Raji (cell line): ENCODE measurements around the gene SCTR.

Source experiments
- POLR2A ChIP-seq: IDR thresholded peaks from 2 replicates; pipeline ENCODE4 v1.6.1; 2011; ENCODE audit warnings: low read depth, low read length, control low read depth; ENCODE audit not compliant: insufficient read depth

SCTR gene

DNA sequence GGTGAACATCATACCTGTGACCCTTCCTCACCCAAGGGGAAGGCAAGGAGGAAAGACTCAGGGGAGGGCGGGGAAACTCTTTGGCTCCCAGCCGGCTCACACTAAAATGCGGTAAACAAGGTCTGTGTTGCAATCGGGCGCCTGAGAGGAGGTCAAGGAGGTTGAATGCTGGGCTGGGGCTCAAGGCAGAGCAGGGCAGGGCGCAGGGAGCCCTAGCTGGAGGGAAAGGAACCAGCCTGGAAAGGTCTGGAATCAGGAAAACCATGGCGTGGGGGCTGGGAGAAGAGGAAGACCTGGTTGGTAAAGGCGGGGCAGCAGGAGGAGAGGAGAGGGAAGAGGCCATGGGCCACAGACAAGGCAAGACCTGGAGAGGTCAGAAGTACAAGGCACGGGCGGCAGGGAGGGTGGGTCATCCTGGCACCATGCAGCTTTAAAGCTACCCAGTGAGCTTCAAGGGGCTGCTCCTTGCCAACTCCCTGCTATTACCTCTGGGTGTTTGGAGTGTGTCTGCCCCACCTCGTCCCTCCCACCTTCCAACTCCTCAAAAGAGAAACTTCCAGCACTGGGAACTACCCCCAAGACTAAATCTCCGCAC lies 97.4 kb downstream of the SCTR start:
- no peak for TF ChIP-seq POLR2A

DNA sequence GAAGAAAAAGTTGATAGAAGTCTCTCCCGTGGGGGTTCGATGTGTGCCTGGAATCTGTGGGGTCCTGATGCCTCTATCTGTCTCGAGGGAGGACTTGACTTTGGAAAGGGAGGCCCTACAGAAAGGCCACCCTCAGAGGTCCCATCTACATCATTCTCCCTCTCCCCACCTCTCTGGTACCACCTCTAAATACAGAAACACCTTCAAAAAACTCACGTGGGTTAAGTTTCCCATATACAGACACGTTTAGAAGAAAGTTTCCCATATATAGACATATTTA lies 97.9 kb downstream of the SCTR start:
- TF ChIP-seq POLR2A, result no peak

DNA sequence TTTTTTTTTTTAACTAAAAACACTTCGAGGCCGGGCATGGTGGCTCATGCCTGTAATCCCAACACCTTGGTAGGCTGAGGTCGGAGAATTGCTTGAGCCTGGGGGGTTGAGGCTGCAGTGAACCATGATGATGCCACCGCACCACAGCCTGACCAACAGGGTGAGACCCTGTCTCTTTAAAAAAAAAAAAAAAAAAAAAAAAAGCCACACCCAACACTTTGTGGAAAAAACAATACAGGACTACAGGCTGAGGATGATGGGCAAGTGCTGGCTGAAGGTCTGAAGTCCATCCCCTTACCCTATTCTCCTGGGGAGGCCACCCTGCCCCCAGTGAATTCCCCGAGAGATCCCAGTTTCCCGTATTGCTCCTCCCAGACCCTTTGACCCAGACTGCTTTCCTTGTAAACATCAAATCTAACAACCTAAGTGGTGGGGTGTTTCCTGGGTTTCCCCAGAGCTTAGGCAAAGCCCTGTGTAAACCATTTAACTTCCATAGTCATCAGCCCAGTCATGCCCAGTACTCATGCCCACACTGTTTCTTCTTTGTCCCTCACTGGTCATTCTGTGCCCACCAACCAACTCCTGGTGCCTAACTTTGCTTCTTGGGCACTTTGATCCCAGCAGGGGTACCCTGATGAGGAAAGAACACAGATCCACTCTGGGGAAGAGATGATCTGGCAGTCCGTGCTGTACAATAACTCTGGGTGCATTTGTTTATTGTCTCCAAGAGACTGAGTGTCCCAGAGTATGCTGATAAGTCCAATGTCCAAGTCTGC lies 98.5 kb downstream of the SCTR start:
- no peak for TF ChIP-seq POLR2A

DNA sequence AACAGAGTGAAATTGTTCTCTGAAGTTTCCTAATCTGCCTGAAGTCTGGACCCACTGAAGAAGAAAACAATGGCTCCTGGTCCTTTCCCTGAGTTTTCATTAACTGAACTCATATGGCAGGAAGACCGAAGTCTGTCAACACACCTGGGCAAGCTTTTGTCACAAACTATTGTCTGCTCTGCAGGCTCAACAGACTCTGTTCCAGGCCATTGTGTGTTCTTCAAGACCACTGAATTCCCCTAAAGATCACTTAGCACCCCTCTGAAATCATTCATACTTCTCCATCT lies 99.2 kb downstream of the SCTR start:
- TF ChIP-seq POLR2A, result no peak

DNA sequence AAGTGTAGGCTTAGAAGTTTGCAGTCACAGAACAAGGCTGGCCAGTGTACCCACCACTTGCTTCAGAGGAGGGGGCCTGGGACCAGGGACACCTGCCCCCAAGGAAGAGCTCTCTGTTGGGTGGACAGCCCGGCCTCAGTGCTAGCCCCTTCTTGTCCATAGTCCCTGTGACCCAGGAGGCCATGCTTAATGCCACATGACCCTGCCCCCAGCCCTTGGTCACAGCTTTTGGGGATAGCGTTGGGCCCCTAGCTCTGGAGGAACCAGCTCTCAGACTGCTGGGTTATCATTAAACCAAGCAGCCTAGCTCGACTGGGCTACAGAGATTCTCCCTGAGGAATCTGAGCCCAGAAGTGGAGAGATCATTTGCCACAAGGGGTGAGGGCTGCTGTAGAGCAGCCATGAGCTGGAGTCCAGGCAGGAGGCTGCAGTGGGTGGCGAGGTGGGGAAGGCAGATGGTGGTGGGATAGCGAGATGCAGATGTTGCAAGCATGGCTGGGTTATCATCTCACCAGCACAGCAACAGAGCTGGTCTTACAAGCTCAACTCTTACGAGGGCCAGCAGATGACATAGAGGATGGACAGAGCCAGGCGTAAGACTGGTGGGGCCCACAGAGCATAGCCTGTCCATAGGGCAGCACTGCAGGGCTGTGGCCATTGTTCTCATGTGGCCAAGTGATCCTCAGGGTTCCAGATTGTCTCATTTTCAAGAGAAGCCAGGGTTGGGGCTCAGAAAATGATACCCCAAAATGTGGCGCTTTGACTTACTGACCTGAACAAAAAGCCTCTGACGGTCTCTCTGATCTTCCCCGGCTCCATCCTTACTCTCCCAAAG lies 99.8 kb downstream of the SCTR start:
- TF ChIP-seq POLR2A, result no peak

DNA sequence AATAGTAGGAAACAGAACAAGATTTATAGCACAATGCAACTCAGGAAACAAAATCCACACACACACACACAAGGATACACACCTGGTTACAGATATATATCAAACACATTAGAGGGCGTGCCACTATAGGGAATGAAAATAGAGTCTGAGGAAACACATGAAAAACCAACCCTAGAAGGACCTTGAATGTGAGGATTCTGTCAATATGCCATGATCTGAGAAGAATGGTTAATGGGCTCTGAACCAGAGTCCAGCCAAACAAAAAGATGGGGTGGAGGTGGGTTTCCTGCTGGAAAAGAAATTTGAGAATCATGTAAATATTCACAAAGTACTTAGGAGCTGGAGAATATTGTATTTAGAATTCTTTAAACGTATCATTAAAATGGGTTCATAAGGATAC lies 100.5 kb downstream of the SCTR start:
- TF ChIP-seq POLR2A, result no peak

DNA sequence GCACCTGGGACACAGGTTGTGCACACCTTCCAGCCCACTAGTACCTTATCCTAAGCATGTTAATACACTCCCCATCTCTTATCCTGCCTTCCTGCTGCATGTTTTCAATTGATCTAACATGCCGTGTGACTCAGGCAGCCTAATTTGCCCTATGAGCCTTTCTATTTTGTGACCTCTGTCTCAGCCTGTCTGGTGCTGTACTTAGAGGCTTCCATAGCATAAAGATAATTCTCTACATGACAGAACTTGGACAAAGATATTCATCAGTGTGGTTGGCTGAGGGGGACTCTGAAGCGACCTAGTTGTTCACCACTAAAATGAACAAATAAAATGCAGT lies 101.2 kb downstream of the SCTR start:
- TF ChIP-seq POLR2A, result no peak

DNA sequence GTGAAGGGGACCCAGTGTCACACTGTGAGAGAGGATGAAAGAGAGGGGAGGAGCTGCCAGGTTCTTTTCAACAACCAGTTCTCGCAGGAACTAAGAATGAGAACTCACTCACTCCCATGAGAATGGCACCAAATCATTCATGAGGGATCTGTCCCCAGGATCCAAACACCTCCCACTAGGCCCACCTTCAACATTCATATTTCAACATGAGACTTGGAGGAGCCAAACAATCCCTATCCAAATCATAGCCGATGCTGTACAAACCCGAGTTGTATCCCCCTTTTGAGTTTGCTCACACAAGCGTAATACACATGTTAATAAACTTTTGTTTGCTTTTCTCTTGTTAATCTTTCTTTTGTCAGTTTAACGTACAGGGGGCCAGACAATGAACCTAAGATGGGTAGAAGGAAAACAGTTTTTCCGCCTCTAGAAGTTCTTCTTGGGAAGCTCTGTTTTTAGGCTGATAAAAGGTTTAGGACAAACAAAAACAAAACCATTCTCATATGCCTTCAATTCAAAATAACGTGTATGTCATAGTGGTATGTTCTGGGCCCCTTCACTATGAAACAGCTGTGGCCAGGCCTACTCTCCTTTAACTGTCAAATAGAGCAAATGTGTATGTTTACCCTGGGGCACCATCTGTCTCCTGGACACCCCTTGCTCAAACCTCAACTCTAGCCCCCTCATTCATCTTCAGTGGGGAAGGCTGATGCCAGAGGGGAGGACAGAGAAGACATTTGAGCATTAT lies 101.7 kb downstream of the SCTR start:
- no peak for TF ChIP-seq POLR2A

DNA sequence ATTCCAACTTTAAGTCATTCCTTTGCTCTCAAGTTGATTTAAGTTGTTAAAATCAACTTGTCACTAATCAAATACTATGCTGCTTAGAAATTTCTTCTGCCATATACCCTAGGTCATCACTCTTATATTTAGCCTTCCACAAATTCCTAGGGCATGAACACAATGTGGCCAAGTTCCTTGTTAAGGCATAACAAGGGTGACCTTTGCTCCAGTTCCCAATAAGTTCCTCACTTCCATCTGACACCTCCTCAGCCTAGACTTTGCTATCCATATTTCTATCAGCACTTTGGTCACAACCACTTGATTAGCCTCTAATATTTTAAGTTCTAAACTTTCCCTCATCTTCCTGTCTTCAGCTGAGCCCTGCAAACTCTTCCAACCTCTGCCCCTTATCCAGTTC lies 102.5 kb downstream of the SCTR start:
- TF ChIP-seq POLR2A, result no peak

DNA sequence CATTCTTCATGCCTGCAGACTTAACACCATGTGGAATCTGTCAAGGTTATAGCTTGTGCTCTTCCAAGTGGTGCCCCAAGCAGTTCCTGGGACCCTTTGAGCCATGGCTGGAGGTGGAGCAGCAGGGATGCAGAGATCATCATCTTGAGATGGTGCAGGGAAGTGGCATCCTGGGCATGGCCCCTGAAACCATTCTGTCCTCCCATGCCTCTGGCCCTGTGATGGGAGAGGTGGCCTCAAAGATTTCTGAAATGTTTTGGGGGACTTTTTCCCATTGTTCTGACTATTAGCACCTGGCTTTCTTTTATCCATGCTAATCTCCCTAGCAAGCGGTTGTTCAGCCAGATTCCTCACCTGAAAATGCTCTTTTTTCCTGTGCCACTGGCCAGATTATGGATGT lies 103.0 kb downstream of the SCTR start:
- no peak for TF ChIP-seq POLR2A

DNA sequence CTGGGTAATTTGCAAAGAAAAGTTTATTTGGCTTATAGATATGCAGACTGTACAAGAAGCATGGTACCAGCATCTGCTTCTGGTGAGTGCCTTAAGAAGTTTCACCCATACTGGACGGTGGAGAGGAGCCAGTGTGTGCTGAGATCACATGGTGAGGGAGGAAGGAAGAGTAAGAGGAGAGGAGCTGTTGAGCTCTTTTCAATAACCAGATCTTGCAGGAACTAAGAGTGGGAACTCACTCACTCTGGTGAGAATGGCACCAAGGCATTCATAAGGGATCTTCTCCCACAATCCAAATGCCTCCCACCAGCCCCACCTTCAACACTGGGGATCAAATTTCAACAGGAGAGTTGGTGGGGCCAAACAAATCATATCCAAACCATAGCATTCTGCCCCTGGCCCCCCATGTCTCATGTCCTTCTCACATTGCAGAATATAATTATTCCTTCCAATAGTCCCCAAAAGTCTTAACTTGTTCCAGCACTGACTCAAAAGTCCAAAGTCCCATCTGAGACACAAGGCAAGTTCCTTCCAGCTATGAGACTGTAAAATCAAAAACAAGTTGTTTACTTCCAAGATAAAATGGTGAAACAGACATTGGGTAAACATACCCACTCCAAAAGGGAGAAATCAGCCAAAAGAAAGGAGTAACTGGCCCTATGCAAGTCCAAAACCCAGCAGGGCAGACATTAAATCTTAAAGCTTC lies 104.3 kb downstream of the SCTR start:
- no peak for TF ChIP-seq POLR2A

DNA sequence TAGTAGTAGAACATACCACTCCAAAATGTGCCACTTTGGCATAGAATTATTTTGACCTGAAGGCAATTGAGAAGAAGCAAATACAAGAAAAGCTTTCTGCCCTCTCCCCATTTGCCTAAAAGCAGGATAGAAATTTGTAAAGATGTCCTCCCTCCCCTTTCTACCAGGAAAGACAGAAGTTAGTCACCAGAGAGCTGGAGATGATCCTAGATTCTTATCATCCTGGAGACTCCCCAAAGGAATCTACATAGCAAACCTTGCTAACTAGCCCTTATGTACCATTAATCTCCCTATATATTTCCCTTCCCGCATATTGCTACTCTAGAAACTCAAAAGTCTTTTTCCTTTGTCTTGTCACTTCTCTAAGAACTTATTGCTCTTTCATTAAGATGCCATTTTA lies 105.2 kb downstream of the SCTR start:
- TF ChIP-seq POLR2A, result no peak

DNA sequence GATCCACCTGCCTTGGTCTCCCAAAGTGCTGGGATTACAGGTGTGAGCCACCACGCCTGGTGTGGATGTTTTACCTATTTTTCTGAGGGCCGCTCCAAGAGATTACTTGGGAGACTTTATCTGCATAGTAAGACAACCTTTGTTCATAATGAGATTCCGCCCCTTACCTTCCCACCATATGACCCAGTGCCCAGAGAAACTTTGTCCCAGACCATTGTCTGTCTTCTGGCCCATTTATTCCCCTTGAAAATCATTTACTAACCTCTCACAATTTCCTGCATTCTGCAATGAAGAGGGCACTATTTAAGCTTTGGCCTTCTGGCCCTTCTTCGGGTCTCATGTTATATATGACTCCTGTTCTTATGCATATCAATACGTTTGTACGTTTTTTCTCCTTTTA lies 106.4 kb downstream of the SCTR start:
- no peak for TF ChIP-seq POLR2A

DNA sequence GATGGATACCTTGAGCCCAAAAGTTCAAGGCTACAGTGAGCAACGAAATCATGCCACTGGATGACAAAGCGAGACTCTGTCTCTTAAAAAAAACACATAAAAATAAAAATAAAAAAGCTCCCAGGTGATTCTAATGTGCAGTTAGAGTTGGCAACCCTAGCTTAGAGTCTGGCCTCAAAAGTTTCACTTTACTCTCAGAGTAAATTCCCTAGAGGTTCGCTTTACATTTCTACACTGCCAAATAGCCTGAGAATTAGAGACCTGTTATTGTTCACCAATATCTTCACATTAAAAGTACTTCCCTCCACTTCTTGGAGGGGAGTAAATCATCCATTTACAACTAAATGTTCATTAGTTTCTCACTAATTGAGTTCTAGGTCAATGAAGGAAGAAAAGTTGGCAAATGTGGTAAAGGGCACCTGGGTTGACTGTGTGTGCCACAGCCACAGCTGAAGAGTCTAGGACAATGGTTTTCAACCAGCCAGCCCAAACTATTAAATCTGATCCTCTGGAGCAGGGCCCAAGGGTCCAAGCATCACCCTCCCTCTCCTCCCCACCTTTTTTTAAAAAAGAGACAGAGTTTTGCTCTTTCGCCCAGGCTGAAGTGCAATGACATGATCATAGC lies 107.9 kb downstream of the SCTR start:
- TF ChIP-seq POLR2A, result no peak

DNA sequence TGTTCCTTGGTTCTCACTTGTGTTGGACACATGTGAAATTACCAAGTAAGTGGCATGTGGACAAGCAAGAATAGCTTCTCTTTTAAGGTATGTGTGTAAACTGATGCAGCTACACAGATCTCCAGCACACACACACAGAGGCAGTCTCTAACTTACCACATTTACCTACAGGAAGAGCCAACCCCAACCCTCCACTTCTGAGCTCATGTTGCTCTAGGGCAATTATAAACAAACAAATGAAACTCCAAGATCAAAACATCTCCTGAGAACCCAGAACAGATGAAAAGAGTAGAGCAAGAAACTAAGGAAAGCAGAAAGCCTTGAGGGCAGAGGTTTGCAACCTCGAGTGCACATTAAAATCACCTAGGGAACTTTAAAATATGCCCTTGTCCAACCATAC lies 108.7 kb downstream of the SCTR start:
- TF ChIP-seq POLR2A, result no peak

DNA sequence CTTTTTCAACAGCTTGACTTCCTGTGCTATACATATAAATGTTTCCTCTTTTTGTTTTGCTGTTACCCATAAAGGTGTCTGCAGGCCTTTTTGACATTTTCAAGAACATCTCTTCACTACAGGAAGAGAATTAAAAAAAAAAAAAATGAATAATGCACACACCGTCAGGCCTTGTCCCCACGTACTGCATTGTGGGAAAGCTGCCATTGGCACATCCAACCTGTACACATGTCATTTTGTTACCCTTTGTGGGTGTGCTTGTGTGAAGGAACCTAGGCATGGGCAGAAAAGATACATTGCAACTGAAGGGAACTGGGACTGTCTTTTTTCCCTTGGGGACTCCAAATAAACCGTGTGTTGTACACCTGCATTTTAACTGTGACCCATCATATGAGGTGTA lies 109.4 kb downstream of the SCTR start:
- no peak for TF ChIP-seq POLR2A

DNA sequence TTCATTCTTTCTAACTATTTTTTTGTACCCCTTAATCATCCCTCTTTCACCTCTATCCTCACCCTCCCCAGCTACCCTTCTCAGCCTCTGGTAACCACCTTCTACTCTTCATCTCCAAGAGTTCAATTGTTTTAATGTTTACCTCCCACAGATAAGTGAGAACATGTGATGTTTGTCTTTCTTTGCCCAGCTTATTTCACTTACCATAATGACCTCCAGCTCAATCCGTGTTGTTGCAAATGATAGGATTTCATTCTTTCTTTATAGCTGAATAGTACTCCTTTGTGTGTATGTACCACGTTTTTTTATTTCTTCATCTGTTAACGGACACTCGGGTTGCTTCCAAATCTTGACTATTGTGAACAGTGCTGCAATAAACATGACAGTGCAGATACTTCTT lies 114.8 kb downstream of the SCTR start:
- no peak for TF ChIP-seq POLR2A
